Measurements from ENCODE around the gene TDRD5.

- TF ChIP-seq, protein P1, sequence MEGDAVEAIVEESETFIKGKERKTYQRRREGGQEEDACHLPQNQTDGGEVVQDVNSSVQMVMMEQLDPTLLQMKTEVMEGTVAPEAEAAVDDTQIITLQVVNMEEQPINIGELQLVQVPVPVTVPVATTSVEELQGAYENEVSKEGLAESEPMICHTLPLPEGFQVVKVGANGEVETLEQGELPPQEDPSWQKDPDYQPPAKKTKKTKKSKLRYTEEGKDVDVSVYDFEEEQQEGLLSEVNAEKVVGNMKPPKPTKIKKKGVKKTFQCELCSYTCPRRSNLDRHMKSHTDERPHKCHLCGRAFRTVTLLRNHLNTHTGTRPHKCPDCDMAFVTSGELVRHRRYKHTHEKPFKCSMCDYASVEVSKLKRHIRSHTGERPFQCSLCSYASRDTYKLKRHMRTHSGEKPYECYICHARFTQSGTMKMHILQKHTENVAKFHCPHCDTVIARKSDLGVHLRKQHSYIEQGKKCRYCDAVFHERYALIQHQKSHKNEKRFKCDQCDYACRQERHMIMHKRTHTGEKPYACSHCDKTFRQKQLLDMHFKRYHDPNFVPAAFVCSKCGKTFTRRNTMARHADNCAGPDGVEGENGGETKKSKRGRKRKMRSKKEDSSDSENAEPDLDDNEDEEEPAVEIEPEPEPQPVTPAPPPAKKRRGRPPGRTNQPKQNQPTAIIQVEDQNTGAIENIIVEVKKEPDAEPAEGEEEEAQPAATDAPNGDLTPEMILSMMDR (IDR thresholded peaks at IDR 0.05), result no peak
- TF ChIP-seq POLR2A (IDR thresholded peaks at IDR 0.05), result no peak
Measured at GRCh38 chr1:179663810-179664209, 72.2 kb downstream of the TDRD5 start.
